Tibial nerve (tissue), 4 donors: Measurements from ENCODE around the gene PDE2A. TPM values are rescaled to one million over a fixed set of nuclear protein-coding genes. Genes with fewer than 3 reads are reported as not detected.

Experiments
- DNase-seq, 2 donors: peaks; one replicate each; pipeline ENCODE4 v3.0.0-alpha.2; 2019; ENCODE audit warnings: low spot score in 2 of 2
- H3K27ac ChIP-seq, 4 donors: fragments of 200-600 bp; sonication (generic) in 3 of 4; one replicate each; pipeline ENCODE4 v1.5.1; 2017 to 2019; ENCODE audit warnings: mild to moderate bottlenecking in 1 of 4
- H3K27me3 ChIP-seq, 2 donors: fragments of 200-600 bp; sonication (generic) in 1 of 2; one replicate each; pipeline versions ENCODE4 v1.5.1 to v1.6.0; 2017 to 2019
- H3K36me3 ChIP-seq, 3 donors: fragments of 200-600 bp; sonication (generic); one replicate each; pipeline ENCODE4 v1.5.1; 2018 to 2019
- H3K4me1 ChIP-seq, 4 donors: fragments of 200-600 bp; sonication (generic) in 3 of 4; one replicate each; pipeline ENCODE4 v1.5.1; 2017 to 2019
- H3K4me3 ChIP-seq, 4 donors: fragments of 200-600 bp; sonication (generic) in 3 of 4; one replicate each; pipeline ENCODE4 v1.5.1; 2017 to 2019; ENCODE audit warnings: mild to moderate bottlenecking in 1 of 4, moderate library complexity in 1 of 4
- H3K9me3 ChIP-seq, 4 donors: fragments of 200-600 bp; sonication (generic) in 3 of 4; one replicate each; pipeline ENCODE4 v1.5.1; 2017 to 2019
- EP300 ChIP-seq, 2 donors: sonication (generic); formaldehyde crosslinking; IDR thresholded peaks; one replicate each; pipeline ENCODE4 v1.6.1; 2017; ENCODE audit warnings: antibody characterized with exemption in 2 of 2, mild to moderate bottlenecking in 1 of 2
- POLR2A ChIP-seq, 2 donors: fragments of 450-650 bp; IDR thresholded peaks; one replicate each; pipeline ENCODE4 v1.6.1; 2017; ENCODE audit warnings: antibody characterized with exemption in 2 of 2, mild to moderate bottlenecking in 2 of 2, moderate library complexity in 2 of 2
- WGBS, 2 donors: methylation state at CpG; one replicate each; pipeline ENCODE4 v1.1.5; 2018; 5-methylcytosine and 5-hydroxymethylcytosine counted together
- total RNA-seq, 4 donors: library from RNA; depleted of rRNA; stranded (reverse); fragments of >200 nt; gene quantifications; one replicate each; pipeline ENCODE4 v1.1.0, GENCODE V29; 2016
- TF ChIP-seq, protein P1 (sequence below), 5 experiments: fragments of 200-600 bp in 3 of 5; fragments of 450-650 bp in 2 of 5; sonication (generic) in 3 of 5; IDR thresholded peaks; one replicate each; pipeline ENCODE4 v1.5.1; 2016 to 2019; ENCODE audit warnings: antibody characterized with exemption in 5 of 5, mild to moderate bottlenecking in 3 of 5, moderate library complexity in 2 of 5

Gene PDE2A
- total RNA-seq, 4 donors from 2014 or later: 30.3 to 75.7 (median 43.1) TPM

DNA sequence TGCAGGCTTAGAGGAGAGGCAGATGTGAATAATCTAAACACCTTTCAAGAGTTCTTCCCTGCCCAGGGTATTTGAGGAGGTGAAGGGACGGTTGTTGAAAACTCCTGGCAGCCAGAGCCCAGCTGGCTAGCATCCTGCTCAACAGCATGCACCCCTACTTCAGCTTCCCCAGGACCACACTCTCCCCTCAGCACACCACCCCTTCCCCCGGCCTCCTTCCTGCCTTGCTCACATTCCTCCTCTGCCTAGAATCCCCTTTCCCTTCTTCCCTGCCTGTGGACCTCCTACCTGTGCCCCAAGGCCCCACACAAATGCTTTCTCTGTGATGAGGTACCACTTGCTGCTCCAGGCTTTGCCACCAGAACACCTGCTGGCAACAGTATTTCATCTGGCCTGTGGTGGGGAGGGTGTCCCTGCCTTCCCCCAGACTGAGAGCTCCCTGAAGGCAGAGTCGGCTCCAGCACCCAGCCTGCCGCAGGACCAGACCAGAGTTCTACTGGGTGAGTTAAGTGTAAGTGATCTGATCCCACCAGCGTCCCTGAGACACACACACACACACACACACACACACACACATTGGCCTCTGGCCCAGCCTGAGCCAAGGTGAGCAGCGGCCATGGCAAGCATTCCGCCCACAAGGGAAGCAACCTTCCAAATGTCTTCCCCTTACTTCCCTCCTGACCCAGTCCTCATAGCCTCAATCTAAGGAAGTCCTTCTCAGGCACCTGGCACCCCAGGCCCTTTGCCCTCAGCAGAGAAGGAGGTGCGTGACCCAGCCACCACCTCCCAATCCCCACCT, 79.5 kb downstream of the PDE2A start:
- 76 to 77% methylated on average over 8 of the region's 8 CpGs for WGBS, 2 donors

DNA sequence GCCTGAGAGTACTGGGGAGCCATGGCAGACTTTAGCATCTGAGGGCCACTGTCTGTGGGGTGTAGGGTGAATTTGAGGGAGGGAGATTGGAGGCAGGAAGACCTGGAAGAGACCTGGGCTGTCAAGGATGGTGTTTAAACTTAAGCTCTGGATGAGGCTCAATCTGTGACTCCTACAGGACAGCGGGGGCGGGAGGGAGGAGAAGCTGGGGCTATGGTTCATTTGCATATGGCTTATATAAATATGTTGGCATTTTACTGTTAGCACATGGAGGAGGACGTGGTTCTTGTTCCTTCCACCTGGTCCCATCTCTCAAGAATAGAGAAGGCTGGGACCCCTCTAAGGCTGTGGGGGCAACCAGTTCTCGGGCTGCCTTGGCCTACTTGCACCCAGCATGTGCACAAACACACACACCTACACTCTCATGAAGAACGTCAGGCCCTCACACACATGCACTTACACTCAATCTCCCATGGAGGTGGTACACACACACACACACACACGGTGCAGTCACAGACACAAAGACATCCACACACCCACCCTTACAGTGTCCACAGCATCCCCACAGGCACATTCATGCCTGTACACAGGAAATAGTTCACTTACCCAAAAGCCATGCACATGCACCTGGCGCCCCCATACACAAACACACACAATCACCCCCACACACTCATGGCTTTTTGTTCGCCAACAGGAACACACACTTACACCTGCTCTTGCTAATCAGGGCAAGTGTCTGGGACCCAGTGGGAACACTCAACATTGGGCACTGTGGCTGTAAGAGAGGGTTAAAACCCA, 81.3 kb downstream of the PDE2A start:
- no peak for DNase-seq
- no peaks in the 10 kb centered on the region for H3K36me3 ChIP-seq
- TF ChIP-seq POLR2A (IDR thresholded peaks at IDR 0.05): no peak
- no peak for TF ChIP-seq EP300 (IDR thresholded peaks at IDR 0.05)
- no peaks in the 10 kb centered on the region for H3K9me3 ChIP-seq
- 86 to 88% methylated on average over 8 of the region's 8 CpGs for WGBS, 2 donors
- no peak overlapping the region for H3K4me3 ChIP-seq
- H3K4me1 ChIP-seq: peaks cover 0 to 15% (median 10%) of the 10 kb centered on the region in 4 donors
- H3K27me3 ChIP-seq: peaks cover 0 to 45% of the 10 kb centered on the region in 2 donors
- H3K27ac ChIP-seq: no peak overlapping the region

More for the DNA sequence above, 79.5 kb downstream of the PDE2A start:
- no peaks in the 10 kb centered on the region for H3K36me3 ChIP-seq
- H3K9me3 ChIP-seq: no peaks in the 10 kb centered on the region
- no peak for DNase-seq
- no peak overlapping the region for H3K27ac ChIP-seq
- peaks cover 0 to 29% of the 10 kb centered on the region in 2 donors for H3K27me3 ChIP-seq
- TF ChIP-seq EP300 (IDR thresholded peaks at IDR 0.05) (no peak), POLR2A (IDR thresholded peaks at IDR 0.05) (no peak)
- TF ChIP-seq, protein P1, sequence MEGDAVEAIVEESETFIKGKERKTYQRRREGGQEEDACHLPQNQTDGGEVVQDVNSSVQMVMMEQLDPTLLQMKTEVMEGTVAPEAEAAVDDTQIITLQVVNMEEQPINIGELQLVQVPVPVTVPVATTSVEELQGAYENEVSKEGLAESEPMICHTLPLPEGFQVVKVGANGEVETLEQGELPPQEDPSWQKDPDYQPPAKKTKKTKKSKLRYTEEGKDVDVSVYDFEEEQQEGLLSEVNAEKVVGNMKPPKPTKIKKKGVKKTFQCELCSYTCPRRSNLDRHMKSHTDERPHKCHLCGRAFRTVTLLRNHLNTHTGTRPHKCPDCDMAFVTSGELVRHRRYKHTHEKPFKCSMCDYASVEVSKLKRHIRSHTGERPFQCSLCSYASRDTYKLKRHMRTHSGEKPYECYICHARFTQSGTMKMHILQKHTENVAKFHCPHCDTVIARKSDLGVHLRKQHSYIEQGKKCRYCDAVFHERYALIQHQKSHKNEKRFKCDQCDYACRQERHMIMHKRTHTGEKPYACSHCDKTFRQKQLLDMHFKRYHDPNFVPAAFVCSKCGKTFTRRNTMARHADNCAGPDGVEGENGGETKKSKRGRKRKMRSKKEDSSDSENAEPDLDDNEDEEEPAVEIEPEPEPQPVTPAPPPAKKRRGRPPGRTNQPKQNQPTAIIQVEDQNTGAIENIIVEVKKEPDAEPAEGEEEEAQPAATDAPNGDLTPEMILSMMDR (IDR thresholded peaks at IDR 0.05): no peak
- peaks cover 0 to 12% (median 9%) of the 10 kb centered on the region in 4 donors for H3K4me1 ChIP-seq
- H3K4me3 ChIP-seq: no peak overlapping the region

- H3K27ac ChIP-seq: no peak overlapping the region
- TF ChIP-seq EP300 (IDR thresholded peaks at IDR 0.05): no peak
- TF ChIP-seq POLR2A (IDR thresholded peaks at IDR 0.05): no peak
- TF ChIP-seq, protein P1 (IDR thresholded peaks at IDR 0.05): no peak
- 43 to 51% methylated on average over 10 of the region's 10 CpGs for WGBS, 2 donors
- H3K4me3 ChIP-seq: no peak overlapping the region
- peaks cover 0 to 15% (median 10%) of the 10 kb centered on the region in 4 donors for H3K4me1 ChIP-seq
- DNase-seq: no peak
- H3K27me3 ChIP-seq: peaks cover 0 to 45% of the 10 kb centered on the region in 2 donors
- H3K9me3 ChIP-seq: no peaks in the 10 kb centered on the region
- no peaks in the 10 kb centered on the region for H3K36me3 ChIP-seq
Observed at GRCh38 chr11:72591785-72592502, 82.3 kb downstream of the PDE2A start.

- H3K9me3 ChIP-seq: no peaks in the 10 kb centered on the region
- TF ChIP-seq, protein P1 (IDR thresholded peaks at IDR 0.05): no peak
Observed at GRCh38 chr11:72591023-72591422, 83.2 kb downstream of the PDE2A start.

More at GRCh38 chr11:72591023-72591422, 83.2 kb downstream of the PDE2A start:
- Histone ChIP-seq H3K4me3 (no peak overlapping the region), H3K27me3 (peaks cover 0 to 51% of the 10 kb centered on the region in 2 donors), H3K4me1 (peaks cover 0 to 16% (median 10%) of the 10 kb centered on the region in 4 donors), H3K27ac (no peak overlapping the region), H3K36me3 (no peaks in the 10 kb centered on the region)
- WGBS, 2 donors: 62 to 71% methylated on average over 5 of the region's 5 CpGs
- DNase-seq: no peak
